NB4 (cell line): ENCODE data around the gene MTHFD1L.

Source experiments
- DNase-seq: peaks from one replicate; pipeline ENCODE4 v3.0.0; 2010; ENCODE audit warnings: low read depth
- H3K4me3 ChIP-seq: one replicate; pipeline ENCODE4 v1.5.1; 2011; ENCODE audit warnings: mild to moderate bottlenecking, low read depth, low read length, moderate library complexity
- MAX ChIP-seq: IDR thresholded peaks from 2 replicates; pipeline ENCODE4 v1.6.1; 2011; ENCODE audit warnings: low read depth, low read length
- MYC ChIP-seq: IDR thresholded peaks from 2 replicates; pipeline ENCODE4 v1.6.1; 2011; ENCODE audit warnings: low read depth, low read length
- POLR2A ChIP-seq: IDR thresholded peaks from 2 replicates; pipeline ENCODE4 v1.6.1; 2011; ENCODE audit warnings: mild to moderate bottlenecking; ENCODE audit not compliant: insufficient read length; ENCODE audit errors: extremely low read depth
- TF ChIP-seq, protein P1 (sequence below): IDR thresholded peaks from one replicate; pipeline ENCODE4 v1.5.1; 2012; ENCODE audit warnings: low read depth, low read length

Gene MTHFD1L

DNA sequence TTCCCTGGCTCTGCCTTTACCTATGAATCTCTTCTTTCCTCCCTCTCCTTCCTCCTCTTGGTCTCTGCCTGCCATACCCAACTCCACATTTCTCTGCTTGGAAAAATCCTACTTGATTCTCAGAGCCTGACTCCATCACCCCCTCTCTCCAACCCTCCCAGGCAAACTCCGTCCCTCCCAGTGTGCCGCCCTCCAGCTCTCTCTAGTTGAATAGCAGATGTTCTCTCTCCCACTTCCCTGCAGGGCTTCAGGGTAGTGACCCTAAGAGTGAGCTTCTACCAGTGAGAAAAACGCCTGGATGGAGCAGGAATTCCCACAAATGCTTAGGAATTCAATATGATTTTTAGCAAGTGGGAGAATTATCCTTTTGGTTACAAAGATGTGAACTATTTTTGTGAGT lies 141.6 kb downstream of the MTHFD1L start:
- TF ChIP-seq, protein P1, sequence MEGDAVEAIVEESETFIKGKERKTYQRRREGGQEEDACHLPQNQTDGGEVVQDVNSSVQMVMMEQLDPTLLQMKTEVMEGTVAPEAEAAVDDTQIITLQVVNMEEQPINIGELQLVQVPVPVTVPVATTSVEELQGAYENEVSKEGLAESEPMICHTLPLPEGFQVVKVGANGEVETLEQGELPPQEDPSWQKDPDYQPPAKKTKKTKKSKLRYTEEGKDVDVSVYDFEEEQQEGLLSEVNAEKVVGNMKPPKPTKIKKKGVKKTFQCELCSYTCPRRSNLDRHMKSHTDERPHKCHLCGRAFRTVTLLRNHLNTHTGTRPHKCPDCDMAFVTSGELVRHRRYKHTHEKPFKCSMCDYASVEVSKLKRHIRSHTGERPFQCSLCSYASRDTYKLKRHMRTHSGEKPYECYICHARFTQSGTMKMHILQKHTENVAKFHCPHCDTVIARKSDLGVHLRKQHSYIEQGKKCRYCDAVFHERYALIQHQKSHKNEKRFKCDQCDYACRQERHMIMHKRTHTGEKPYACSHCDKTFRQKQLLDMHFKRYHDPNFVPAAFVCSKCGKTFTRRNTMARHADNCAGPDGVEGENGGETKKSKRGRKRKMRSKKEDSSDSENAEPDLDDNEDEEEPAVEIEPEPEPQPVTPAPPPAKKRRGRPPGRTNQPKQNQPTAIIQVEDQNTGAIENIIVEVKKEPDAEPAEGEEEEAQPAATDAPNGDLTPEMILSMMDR = no peak
- no peak for TF ChIP-seq POLR2A
- TF ChIP-seq MAX = no peak
- no peak for TF ChIP-seq MYC
- DNase-seq = no peak

DNA sequence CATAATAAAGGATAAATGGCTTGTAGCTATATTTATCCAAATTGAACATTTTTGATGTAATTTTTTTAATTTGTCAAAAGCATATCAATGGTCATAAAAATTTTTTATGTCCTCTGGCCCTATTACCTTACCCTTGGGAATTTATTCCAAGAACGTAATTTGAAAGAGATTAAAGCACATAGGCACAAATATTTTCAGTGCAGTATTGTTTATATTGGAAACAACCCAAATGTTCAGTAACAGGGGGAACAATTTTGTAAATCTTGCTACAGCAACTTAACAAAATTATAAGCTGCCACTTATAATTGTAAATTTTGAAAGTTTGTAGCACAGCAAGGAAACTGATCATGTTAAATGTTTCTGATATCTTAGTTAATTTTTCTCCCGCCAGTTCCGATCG lies 142.4 kb downstream of the MTHFD1L start:
- DNase-seq = no peak
- TF ChIP-seq POLR2A (no peak), MYC (no peak), MAX (no peak)
- TF ChIP-seq, protein P1 = no peak
- H3K4me3 ChIP-seq = no peak overlapping the region

More for the DNA sequence above, 141.6 kb downstream of the MTHFD1L start:
- H3K4me3 ChIP-seq = no peak overlapping the region

- DNase-seq = no peak
- no peak overlapping the region for H3K4me3 ChIP-seq
- TF ChIP-seq MAX (no peak), MYC (no peak), POLR2A (no peak)
- TF ChIP-seq, protein P1 = no peak
Measured at GRCh38 chr6:151008425-151008824, 142.9 kb downstream of the MTHFD1L start.

- no peak overlapping the region for H3K4me3 ChIP-seq
- DNase-seq = no peak
- TF ChIP-seq POLR2A (no peak), MAX (no peak), MYC (no peak)
- TF ChIP-seq, protein P1 = no peak
Measured at GRCh38 chr6:151009576-151009975, 144.1 kb downstream of the MTHFD1L start.

DNA sequence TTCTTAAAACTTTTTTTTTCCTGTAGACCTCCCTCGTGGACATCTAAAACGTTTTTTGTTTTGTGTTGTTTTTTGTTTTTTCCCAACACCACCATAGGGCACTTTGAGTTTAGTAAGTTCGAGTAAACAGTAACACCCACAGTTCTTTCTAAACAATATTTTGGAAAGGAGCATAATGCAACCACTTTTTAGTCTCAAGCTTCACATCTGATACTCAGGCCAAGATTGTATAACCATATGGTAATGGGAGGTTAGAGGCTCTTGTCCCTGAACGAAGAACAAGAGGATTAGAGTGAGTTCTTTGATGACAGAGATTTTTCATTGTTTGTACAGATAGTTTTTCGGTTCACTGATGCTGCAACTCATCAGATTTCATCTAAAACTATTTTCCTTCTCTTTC lies 144.6 kb downstream of the MTHFD1L start:
- TF ChIP-seq POLR2A (no peak), MYC (no peak), MAX (no peak)
- TF ChIP-seq, protein P1 = no peak
- no peak overlapping the region for H3K4me3 ChIP-seq
- DNase-seq = no peak
